H1 (cell line): ENCODE measurements around the gene ULK3. TPM values are rescaled to one million over a fixed set of nuclear protein-coding genes. Genes with fewer than 3 reads are reported as not detected.

ENCODE experiments used
- CTCF ChIA-PET: fragments of 300-600 bp; sonication (Branson Sonifier 250); formaldehyde crosslinking; loops from one replicate; lab custom pipeline; 2021; ENCODE audit not compliant: partially characterized antibody; lab: Charles Lee
- POLR2A ChIA-PET: fragments of 300-600 bp; sonication (Branson Sonifier 250); formaldehyde crosslinking; loops from one replicate; lab custom pipeline; 2021; ENCODE audit warnings: inconsistent platforms; ENCODE audit not compliant: partially characterized antibody; lab: Charles Lee
- DNase-seq, 2 experiments: peaks; one replicate each; pipeline versions ENCODE4 v3.0.0 to v3.0.0-alpha.2; 2010 to 2022; ENCODE audit warnings: low spot score in 2 of 2, low read depth in 1 of 2, mixed read lengths in 1 of 2
- FAIRE-seq: peaks from 2 replicates; lab custom pipeline; 2011; peaks lifted over from hg19 to GRCh38; lab: Jason Lieb, UNC
- H2AFZ ChIP-seq: 2 replicates; pipeline ENCODE4 v1.8.1; 2012; ENCODE audit warnings: low read length, inconsistent platforms
- H2AK5ac ChIP-seq: 2 replicates; pipeline ENCODE4 v1.6.1; 2013; ENCODE audit warnings: low read depth, low read length
- H2BK120ac ChIP-seq: replicated peaks from 2 replicates; pipeline ENCODE3; 2013; ENCODE audit warnings: low read depth, low read length, inconsistent platforms
- H2BK12ac ChIP-seq: 2 replicates; pipeline ENCODE4 v1.6.1; 2013; ENCODE audit warnings: low read depth, low read length
- H2BK15ac ChIP-seq: 2 replicates; pipeline ENCODE4 v1.6.1; 2013; ENCODE audit warnings: low read length
- H2BK20ac ChIP-seq: 2 replicates; pipeline ENCODE4 v1.6.1; 2013; ENCODE audit warnings: low read length
- H2BK5ac ChIP-seq: 2 replicates; pipeline ENCODE4 v1.6.1; 2013; ENCODE audit warnings: low read depth, low read length
- H3K14ac ChIP-seq: 2 replicates; pipeline ENCODE4 v1.6.1; 2013; ENCODE audit warnings: inconsistent platforms; ENCODE audit not compliant: insufficient read length
- H3K18ac ChIP-seq: 2 replicates; pipeline ENCODE4 v1.6.1; 2013; ENCODE audit warnings: low read length; ENCODE audit errors: extremely low read depth
- H3K23ac ChIP-seq: 2 replicates; pipeline ENCODE4 v1.6.1; 2013; ENCODE audit warnings: inconsistent platforms; ENCODE audit not compliant: insufficient read length
- H3K23me2 ChIP-seq: 2 replicates; pipeline ENCODE4 v1.6.1; 2013; ENCODE audit warnings: low read depth, low read length
- H3K27ac ChIP-seq: 2 replicates; pipeline ENCODE4 v1.6.1; 2011; ENCODE audit warnings: low read depth, low read length, inconsistent platforms
- H3K27me3 ChIP-seq, 4 experiments: replicated peaks in 1 of 4; 1 replicate in 1 of 4; 2 replicates in 3 of 4; pipeline versions ENCODE4 v1.6.1 to v1.8.1; 2011 to 2013; ENCODE audit warnings: low read length in 3 of 4, mild to moderate bottlenecking in 3 of 4, inconsistent platforms in 2 of 4, mixed read lengths in 2 of 4, moderate library complexity in 1 of 4; ENCODE audit not compliant: control insufficient read depth in 3 of 4, insufficient read depth in 3 of 4; ENCODE audit errors: extremely low read depth in 1 of 4
- H3K36me3 ChIP-seq, 4 experiments: 2 replicates each; pipeline versions ENCODE4 v1.6.1 to v1.8.1; 2011 to 2013; ENCODE audit warnings: mild to moderate bottlenecking in 4 of 4, low read length in 3 of 4, moderate library complexity in 2 of 4, control low read depth in 1 of 4, inconsistent platforms in 1 of 4; ENCODE audit not compliant: insufficient read depth in 4 of 4, control insufficient read depth in 2 of 4
- H3K4ac ChIP-seq: replicated peaks from 2 replicates; pipeline ENCODE3; 2013; ENCODE audit warnings: low read length, low read depth, mixed read lengths, inconsistent platforms; ENCODE audit not compliant: insufficient read length
- H3K4me1 ChIP-seq, 4 experiments: replicated peaks in 1 of 4; 1 replicate in 1 of 4; 2 replicates in 3 of 4; pipeline versions ENCODE4 v1.6.1 to v1.8.1; 2011 to 2013; ENCODE audit warnings: low read length in 3 of 4, inconsistent platforms in 2 of 4, mixed read lengths in 1 of 4; ENCODE audit not compliant: insufficient read depth in 4 of 4, control insufficient read depth in 3 of 4
- H3K4me2 ChIP-seq, 2 experiments: 2 replicates each; pipeline versions ENCODE4 v1.6.1 to v1.8.1; 2011 to 2013; ENCODE audit warnings: low read depth in 2 of 2, low read length in 2 of 2, control low read depth in 1 of 2, inconsistent platforms in 1 of 2, mild to moderate bottlenecking in 1 of 2; ENCODE audit not compliant: insufficient read depth in 1 of 2
- H3K4me3 ChIP-seq, 4 experiments: fragments of 200-600, 300-600 bp in 1 of 4; sonication (generic), shearing (Covaris generic), sonication (Bioruptor Twin) in 1 of 4; 2 replicates each; pipeline versions ENCODE4 v1.5.1 to v1.8.1; 2011 to 2016; ENCODE audit warnings: low read length in 4 of 4, low read depth in 3 of 4, control low read depth in 2 of 4, inconsistent platforms in 2 of 4, mild to moderate bottlenecking in 2 of 4, mixed read lengths in 1 of 4, moderate library complexity in 1 of 4; ENCODE audit not compliant: insufficient read depth in 2 of 4; ENCODE audit errors: extremely low read depth in 1 of 4
- H3K56ac ChIP-seq: replicated peaks from 2 replicates; pipeline ENCODE3; 2013; ENCODE audit warnings: low read depth, mild to moderate bottlenecking, mixed read lengths, low read length, inconsistent platforms; ENCODE audit not compliant: insufficient read length
- H3K79me1 ChIP-seq: 2 replicates; pipeline ENCODE4 v1.6.1; 2013; ENCODE audit warnings: low read depth, low read length, control low read depth
- H3K79me2 ChIP-seq, 2 experiments: 2 replicates each; pipeline versions ENCODE4 v1.6.1 to v1.8.1; 2012 to 2013; ENCODE audit warnings: low read length in 2 of 2, mild to moderate bottlenecking in 2 of 2, inconsistent platforms in 1 of 2; ENCODE audit not compliant: insufficient read depth in 2 of 2, control insufficient read depth in 1 of 2
- H3K9ac ChIP-seq, 4 experiments: replicated peaks in 1 of 4; 1 replicate in 1 of 4; 2 replicates in 3 of 4; pipeline versions ENCODE4 v1.6.1 to v1.8.1; 2011 to 2013; ENCODE audit warnings: low read depth in 3 of 4, low read length in 3 of 4, control low read depth in 2 of 4, mild to moderate bottlenecking in 2 of 4, moderate library complexity in 2 of 4, inconsistent platforms in 1 of 4; ENCODE audit errors: extremely low read depth in 1 of 4
- H3K9me3 ChIP-seq, 2 experiments: 2 replicates each; pipeline versions ENCODE4 v1.6.1 to v1.8.1; 2012 to 2013; ENCODE audit warnings: mild to moderate bottlenecking in 2 of 2, moderate library complexity in 2 of 2, control low read depth in 1 of 2, inconsistent platforms in 1 of 2, low read depth in 1 of 2, low read length in 1 of 2, mixed read lengths in 1 of 2; ENCODE audit not compliant: insufficient read depth in 2 of 2
- H4K20me1 ChIP-seq, 2 experiments: replicated peaks in 1 of 2; 2 replicates each; pipeline versions ENCODE3 to v1.8.1; 2011 to 2013; ENCODE audit warnings: inconsistent platforms in 2 of 2, low read length in 2 of 2, mild to moderate bottlenecking in 1 of 2; ENCODE audit not compliant: insufficient read depth in 2 of 2, control insufficient read depth in 1 of 2
- H4K5ac ChIP-seq: 2 replicates; pipeline ENCODE4 v1.6.1; 2013; ENCODE audit warnings: low read length, low read depth, mixed read lengths, inconsistent platforms; ENCODE audit not compliant: insufficient read length
- H4K8ac ChIP-seq: 2 replicates; pipeline ENCODE4 v1.8.0; 2013; ENCODE audit warnings: mild to moderate bottlenecking, moderate library complexity, low read length, inconsistent platforms; ENCODE audit not compliant: insufficient read depth; ENCODE audit errors: extremely low read depth
- H4K91ac ChIP-seq: replicated peaks from 2 replicates; pipeline ENCODE3; 2013; ENCODE audit warnings: low read length, mixed read lengths, inconsistent platforms; ENCODE audit not compliant: insufficient read length
- BACH1 ChIP-seq: IDR thresholded peaks from 2 replicates; pipeline ENCODE4 v1.6.1; 2012; ENCODE audit warnings: low read length, improper control_type of control experiment
- BRCA1 ChIP-seq: IDR thresholded peaks from 2 replicates; pipeline ENCODE4 v1.6.1; 2012; ENCODE audit warnings: low read depth, low read length, improper control_type of control experiment
- CEBPB ChIP-seq: IDR thresholded peaks from 2 replicates; pipeline ENCODE4 v1.6.1; 2012; ENCODE audit warnings: low read depth, low read length
- CTBP2 ChIP-seq: IDR thresholded peaks from 2 replicates; pipeline ENCODE4 v1.7.0; 2011; ENCODE audit warnings: borderline replicate concordance, mild to moderate bottlenecking, moderate library complexity, mixed read lengths, low read length; ENCODE audit not compliant: insufficient read depth, insufficient read length
- FOSL1 ChIP-seq: IDR thresholded peaks from 2 replicates; pipeline ENCODE4 v1.6.1; 2011; ENCODE audit warnings: mild to moderate bottlenecking, low read depth, low read length, moderate library complexity; ENCODE audit not compliant: insufficient read depth
- JUN ChIP-seq: IDR thresholded peaks from 2 replicates; pipeline ENCODE4 v1.6.1; 2011; ENCODE audit warnings: low read depth, mild to moderate bottlenecking, improper control_type of control experiment, low read length
- POLR2AphosphoS5 ChIP-seq: IDR thresholded peaks from 2 replicates; pipeline ENCODE4 v1.6.1; 2011; ENCODE audit warnings: low read depth, low read length
- POU5F1 ChIP-seq: IDR thresholded peaks from 2 replicates; pipeline ENCODE4 v1.6.1; 2011; ENCODE audit warnings: low read depth, mild to moderate bottlenecking, low read length, moderate library complexity
- RNF2 ChIP-seq: fragments of 200-900, 300-1000 bp; sonication (generic); IDR thresholded peaks from 2 replicates; pipeline ENCODE4 v1.7.1; 2016; ENCODE audit warnings: borderline replicate concordance, low read depth, mild to moderate bottlenecking, antibody characterized with exemption, low read length; ENCODE audit not compliant: poor library complexity, severe bottlenecking; ENCODE audit errors: missing control alignments
- SRF ChIP-seq: IDR thresholded peaks from 2 replicates; pipeline ENCODE4 v1.6.1; 2011; ENCODE audit warnings: mild to moderate bottlenecking, low read depth, low read length, moderate library complexity
- YY1 ChIP-seq: IDR thresholded peaks from 2 replicates; pipeline ENCODE4 v1.6.1; 2011; ENCODE audit warnings: low read depth, mild to moderate bottlenecking, low read length
- WGBS, 2 experiments: shearing (Covaris generic) in 1 of 2; methylation state at CpG; one replicate each; pipeline versions ENCODE4 v1.1.6 to v1.1.7; 2013 to 2015; ENCODE audit warnings: low lambda C conversion rate in 2 of 2, mixed read lengths in 2 of 2, inconsistent platforms in 1 of 2, low coverage in 1 of 2, missing lambda C conversion rate in 1 of 2; ENCODE audit not compliant: insufficient replicate concordance in 2 of 2, insufficient coverage in 1 of 2, insufficient read length in 1 of 2; ENCODE audit errors: extremely low coverage in 1 of 2, missing lambda C conversion rate in 1 of 2; 5-methylcytosine and 5-hydroxymethylcytosine counted together
- polyA plus RNA-seq, 7 experiments: library from polyadenylated mRNA; depleted of rRNA in 3 of 7; stranded (reverse) in 5 of 7; unstranded in 2 of 7; fragments of >200 nt in 5 of 7; fragments of 200-250 nt in 2 of 7; gene quantifications; 1 replicate in 5 of 7; 2 replicates in 1 of 7; 4 replicates in 1 of 7; pipeline versions ENCODE4 v1.2.1 to v1.2.3, GENCODE V29; 2011 to 2013; ENCODE audit warnings: missing spikeins in 2 of 7, mixed read lengths in 2 of 7
- total RNA-seq: library from RNA; stranded (reverse); fragmentation: NEBNext Ultra II Directional; extraction: Animal tissue kit (Norgen Biotek cat#: 25700); gene quantifications from 2 replicates; pipeline ENCODE4 v1.2.1, GENCODE V29; 2021
- TF ChIP-seq, protein P1 (sequence below): IDR thresholded peaks from 2 replicates; pipeline ENCODE4 v1.6.1; 2011; ENCODE audit warnings: low read depth, mild to moderate bottlenecking, low read length; ENCODE audit not compliant: insufficient read depth

Gene ULK3
- total and polyA plus RNA-seq, 2 of the 8 experiments (the other 6 are each of a cell fraction or from before 2014, with no cell fraction given) = 27.1 to 34.4 TPM

DNA sequence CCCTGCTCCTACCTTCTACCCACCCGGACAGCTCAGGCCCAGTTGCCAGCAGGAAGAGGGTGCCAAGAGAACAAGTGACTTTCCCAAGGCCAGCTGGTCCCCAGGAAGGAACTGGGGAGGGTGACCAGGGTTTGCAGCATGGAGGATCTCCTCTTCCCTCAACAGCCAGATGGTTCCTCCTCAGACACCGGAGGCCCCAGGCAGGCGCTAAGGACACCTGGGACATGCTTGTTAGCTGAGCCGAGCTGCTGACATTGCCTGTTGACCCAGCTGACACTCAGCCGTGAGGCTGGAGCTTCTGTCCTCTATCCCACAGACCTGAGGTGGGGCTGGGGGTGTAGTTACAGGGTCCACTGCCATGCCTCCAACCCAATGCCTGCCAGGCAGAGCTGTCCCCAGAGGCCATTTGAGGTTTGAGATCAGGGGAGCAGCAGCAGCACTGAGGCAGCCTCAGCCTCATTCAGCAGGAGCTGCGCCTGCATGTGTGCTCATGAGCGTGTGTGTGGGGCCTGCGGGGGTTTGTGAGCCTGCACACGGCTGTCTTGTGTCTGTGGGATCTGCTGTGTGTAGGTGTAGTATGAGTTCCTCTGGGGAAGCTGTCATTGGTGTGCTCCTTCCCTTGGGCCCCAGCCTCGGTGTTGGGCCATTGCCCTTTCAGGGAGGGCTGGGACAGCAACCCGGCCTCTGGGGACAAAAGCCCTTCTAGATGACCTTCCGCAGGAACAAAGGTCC lies 9.4 kb downstream of the ULK3 start:
- Histone ChIP-seq H2AK5ac (no peak overlapping the region), H3K23ac (no peak overlapping the region), H4K8ac (no peak overlapping the region), H3K4me1 (peaks cover 0 to 4% (median 2%) of the 10 kb centered on the region in 4 experiments; a peak in 4 of 7 replicates), H2BK15ac (no peak overlapping the region; the same call in 1 of the 2 replicates), H4K5ac (no peak overlapping the region), H2BK120ac (no peak overlapping the region), H3K9ac (no peak overlapping the region), H3K4me2 (no peak overlapping the region), H3K14ac (no peak overlapping the region), H3K4me3 (no peak overlapping the region), H2BK20ac (no peak overlapping the region), H3K36me3 (no peaks in the 10 kb centered on the region; a peak in 1 of 8 replicates), H3K27me3 (no peaks in the 10 kb centered on the region; a peak in 2 of 7 replicates), H3K23me2 (no peaks in the 10 kb centered on the region), H2BK12ac (no peak overlapping the region), H3K79me1 (no peaks in the 10 kb centered on the region), H3K18ac (no peak overlapping the region), H3K79me2 (no peaks in the 10 kb centered on the region), H2AFZ (no peak overlapping the region), H2BK5ac (no peak overlapping the region), H3K4ac (no peak overlapping the region), H3K56ac (no peak overlapping the region), H4K91ac (no peak overlapping the region), H3K27ac (no peak overlapping the region), H3K9me3 (no peaks in the 10 kb centered on the region), H4K20me1 (peaks cover 0 to under 1% of the 10 kb centered on the region in 2 experiments)
- WGBS, 2 experiments = 91% methylated on average over 12 of the region's 12 CpGs; no CpG with 5 or more reads in 1 of the 2 experiments
- CTCF ChIA-PET = interaction anchor here (0.6 to 2.6 kb wide), 16 partner anchors 8 to 319 kb away, joined by 3 to 15 read pairs (median 4); partner anchors contain the start of genes LMAN1L and ULK3
- DNase-seq (no peak), FAIRE-seq (no peak)
- POLR2A ChIA-PET = interaction anchor here (1.1 to 4.6 kb wide), 5 partner anchors 9 to 70 kb away, joined by 3 to 23 read pairs (median 3); partner anchors contain the start of genes CSK and ULK3
- no peak for TF ChIP-seq POLR2AphosphoS5
- TF ChIP-seq RNF2 = no peak
- no peak for TF ChIP-seq JUN
- no peak for TF ChIP-seq POU5F1
- no peak for TF ChIP-seq BACH1
- TF ChIP-seq SRF = no peak
- TF ChIP-seq, protein P1, sequence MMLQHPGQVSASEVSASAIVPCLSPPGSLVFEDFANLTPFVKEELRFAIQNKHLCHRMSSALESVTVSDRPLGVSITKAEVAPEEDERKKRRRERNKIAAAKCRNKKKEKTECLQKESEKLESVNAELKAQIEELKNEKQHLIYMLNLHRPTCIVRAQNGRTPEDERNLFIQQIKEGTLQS = no peak
- no peak for TF ChIP-seq CTBP2
- no peak for TF ChIP-seq FOSL1
- no peak for TF ChIP-seq YY1
- TF ChIP-seq BRCA1 = no peak
- no peak for TF ChIP-seq CEBPB
